Endothelial cell of umbilical vein (primary cell): ENCODE data around the gene DERA. TPM values are rescaled to one million over a fixed set of nuclear protein-coding genes. Genes with fewer than 3 reads are reported as not detected.

ENCODE experiments used
- BruUV-seq: library from RNA; stranded (reverse); fragments of 400-500 nt; replicated peaks from 2 replicates; lab custom pipeline; 2021; lab: Mats Ljungman, UMichigan
- CTCF ChIA-PET: fragments of 300-600, 350-600 bp; sonication (Branson Sonifier 250); formaldehyde crosslinking; loops from one replicate; lab custom pipeline; 2021; ENCODE audit warnings: antibody characterized with exemption, inconsistent platforms; lab: Charles Lee
- POLR2A ChIA-PET: fragments of 300-600, 350-600 bp; sonication (Branson Sonifier 250); formaldehyde crosslinking; loops from one replicate; lab custom pipeline; 2021; ENCODE audit warnings: antibody characterized with exemption, inconsistent platforms; lab: Charles Lee
- DNase-seq: peaks from one replicate; pipeline ENCODE4 v3.0.0-alpha.2; 2011; ENCODE audit warnings: low read depth, low spot score
- FAIRE-seq: peaks from 2 replicates; lab custom pipeline; 2011; peaks lifted over from hg19 to GRCh38; lab: Jason Lieb, UNC
- H2AFZ ChIP-seq: 2 replicates; pipeline ENCODE4 v1.6.0; 2012; ENCODE audit warnings: low read depth, low read length, control low read depth, inconsistent platforms
- H3K27ac ChIP-seq: 2 replicates; pipeline ENCODE4 v1.5.1; 2011; ENCODE audit warnings: low read depth, mild to moderate bottlenecking, control low read depth, low read length, moderate library complexity; ENCODE audit not compliant: insufficient read depth
- H3K27me3 ChIP-seq, 2 experiments: 2 replicates each; pipeline versions ENCODE4 v1.6.0 to v1.6.1; 2011; ENCODE audit warnings: low read length in 2 of 2, mixed read lengths in 1 of 2; ENCODE audit not compliant: control insufficient read depth in 2 of 2, insufficient read depth in 2 of 2
- H3K36me3 ChIP-seq, 2 experiments: 2 replicates in 1 of 2; 3 replicates in 1 of 2; pipeline ENCODE4 v1.5.1; 2011; ENCODE audit warnings: low read length in 2 of 2, mild to moderate bottlenecking in 1 of 2, moderate library complexity in 1 of 2; ENCODE audit not compliant: control insufficient read depth in 2 of 2, insufficient read depth in 2 of 2; ENCODE audit errors: extremely low read depth in 1 of 2
- H3K4me1 ChIP-seq: 3 replicates; pipeline ENCODE4 v1.5.1; 2011; ENCODE audit warnings: mild to moderate bottlenecking, low read length; ENCODE audit not compliant: control insufficient read depth, insufficient read depth; ENCODE audit errors: extremely low read depth
- H3K4me2 ChIP-seq: 2 replicates; pipeline ENCODE4 v1.6.1; 2011; ENCODE audit warnings: low read length, control low read depth, mixed read lengths; ENCODE audit not compliant: insufficient read depth
- H3K4me3 ChIP-seq, 3 experiments: fragments of 200-600 bp in 1 of 3; sonication (generic), shearing (Covaris generic) in 1 of 3; replicated peaks in 1 of 3; 2 replicates each; pipeline ENCODE4 v1.5.1; 2011 to 2016; ENCODE audit warnings: control low read depth in 3 of 3, low read length in 3 of 3, mild to moderate bottlenecking in 2 of 3, inconsistent platforms in 1 of 3, low read depth in 1 of 3, moderate library complexity in 1 of 3; ENCODE audit not compliant: insufficient read depth in 1 of 3
- H3K79me2 ChIP-seq: 2 replicates; pipeline ENCODE4 v1.6.0; 2012; ENCODE audit warnings: low read length, inconsistent platforms; ENCODE audit not compliant: control insufficient read depth, insufficient read depth
- H3K9ac ChIP-seq: replicated peaks from 2 replicates; pipeline ENCODE3; 2011; ENCODE audit warnings: low read length, control low read depth; ENCODE audit not compliant: insufficient read depth; ENCODE audit errors: extremely low read depth
- H3K9me1 ChIP-seq: replicated peaks from 3 replicates; pipeline ENCODE4 v1.6.0; 2011; ENCODE audit warnings: mild to moderate bottlenecking, low read length; ENCODE audit not compliant: control insufficient read depth, insufficient read depth; ENCODE audit errors: extremely low read depth
- H3K9me3 ChIP-seq: replicated peaks from 2 replicates; pipeline ENCODE4 v1.5.1; 2012; ENCODE audit warnings: low read length, inconsistent platforms; ENCODE audit not compliant: control insufficient read depth, insufficient read depth
- H4K20me1 ChIP-seq: replicated peaks from 2 replicates; pipeline ENCODE3; 2011; ENCODE audit warnings: mild to moderate bottlenecking, low read length; ENCODE audit not compliant: control insufficient read depth, insufficient read depth; ENCODE audit errors: extremely low read depth
- CTCF ChIP-seq, 2 donors: IDR thresholded peaks; 1 replicate in 1 of 2; 2 replicates in 1 of 2; pipeline ENCODE4 v1.5.1; 2011; ENCODE audit warnings: low read length in 2 of 2, mild to moderate bottlenecking in 2 of 2, moderate library complexity in 2 of 2, control low read depth in 1 of 2, inconsistent platforms in 1 of 2, low read depth in 1 of 2; ENCODE audit not compliant: insufficient read depth in 1 of 2; ENCODE audit errors: extremely low read depth in 1 of 2
- EZH2 ChIP-seq: IDR thresholded peaks from 2 replicates; pipeline ENCODE4 v1.6.1; 2012; ENCODE audit warnings: borderline replicate concordance, low read depth, mild to moderate bottlenecking, moderate library complexity, low read length, inconsistent platforms; ENCODE audit not compliant: severe bottlenecking
- FOS ChIP-seq: IDR thresholded peaks from 2 replicates; pipeline ENCODE4 v1.6.1; 2011; ENCODE audit warnings: mild to moderate bottlenecking, low read length, moderate library complexity, borderline replicate concordance; ENCODE audit not compliant: insufficient read depth
- GATA2 ChIP-seq: IDR thresholded peaks from 2 replicates; pipeline ENCODE4 v1.7.0; 2011; ENCODE audit warnings: low read depth, mild to moderate bottlenecking, moderate library complexity, mixed read lengths, low read length; ENCODE audit not compliant: insufficient read length, insufficient read depth
- JUN ChIP-seq: IDR thresholded peaks from 2 replicates; pipeline ENCODE4 v1.6.1; 2011; ENCODE audit warnings: borderline replicate concordance, low read depth; ENCODE audit not compliant: insufficient read length, insufficient read depth
- MAX ChIP-seq: IDR thresholded peaks from 2 replicates; pipeline ENCODE4 v1.6.1; 2011; ENCODE audit not compliant: insufficient read depth, insufficient read length
- MYC ChIP-seq: IDR thresholded peaks from one replicate; pipeline ENCODE4 v1.6.1; 2011; ENCODE audit warnings: mild to moderate bottlenecking, low read depth, low read length
- POLR2A ChIP-seq: IDR thresholded peaks from 2 replicates; pipeline ENCODE4 v1.6.1; 2012; ENCODE audit warnings: low read depth, mild to moderate bottlenecking, control low read depth, low read length
- POLR2AphosphoS5 ChIP-seq: IDR thresholded peaks from 2 replicates; pipeline ENCODE4 v1.6.1; 2012; ENCODE audit warnings: low read depth, mild to moderate bottlenecking, control low read depth, low read length, moderate library complexity; ENCODE audit not compliant: insufficient read depth
- dilution Hi-C: fragments of 300-500 bp; cut with MboI; formaldehyde crosslinking; loops from one replicate; pipeline ENCODE4 v1.15.0; 2019; ENCODE audit warnings: low sequenced_read_pairs; ENCODE audit not compliant: extremely low pct_ligation_motif_present
- intact Hi-C: fragments of 100-400 bp; cut with micrococcal nuclease; formaldehyde crosslinking; loops from one replicate; pipeline ENCODE4 v1.10.0; 2022
- polyA plus RNA-seq, 4 experiments: library from polyadenylated mRNA; depleted of rRNA in 3 of 4; stranded (reverse) in 3 of 4; unstranded in 1 of 4; fragments of >200 nt; gene quantifications; 2 replicates each; pipeline versions ENCODE4 v1.2.1 to v1.2.3, GENCODE V29; 2011 to 2012; ENCODE audit warnings: missing spikeins in 1 of 4
- total RNA-seq: library from RNA; stranded (reverse); gene quantifications from 2 replicates; pipeline ENCODE4 v1.2.3, GENCODE V29; 2021

Gene DERA
- total and polyA plus RNA-seq, 2 donors (not counting 3 experiments of a cell fraction or from before 2014, with no cell fraction given): 19.8 to 41.5 TPM

- Histone ChIP-seq H3K4me1 (no peaks in the 10 kb centered on the region), H3K27me3 (no peaks in the 10 kb centered on the region), H3K27ac (no peak overlapping the region), H3K79me2 (no peaks in the 10 kb centered on the region), H2AFZ (no peak overlapping the region), H4K20me1 (no peaks in the 10 kb centered on the region), H3K9me1 (no peaks in the 10 kb centered on the region), H3K9me3 (no peaks in the 10 kb centered on the region), H3K4me3 (no peak overlapping the region), H3K9ac (no peak overlapping the region), H3K4me2 (no peak overlapping the region), H3K36me3 (no peaks in the 10 kb centered on the region)
- ChIA-PET CTCF (no interaction called here), POLR2A (no interaction called here)
- dilution Hi-C loops (no loop called here), intact Hi-C loops (no loop called here)
- TF ChIP-seq GATA2 (no peak), POLR2A (no peak), FOS (no peak), MYC (no peak), POLR2AphosphoS5 (no peak), JUN (no peak), EZH2 (no peak), CTCF (IDR thresholded peaks at IDR 0.05; ENCODE audit: extremely low read depth in 1 of 2, insufficient read depth in 1 of 2, low read depth in 1 of 2, low read length in 2 of 2) (no peak), MAX (no peak)
- FAIRE-seq (no peak), DNase-seq (no peak)
- BruUV-seq: no TSS peak
Observed at GRCh38 chr12:16016748-16017147, 105.6 kb downstream of the DERA start.
